Testis (tissue), 3 donors: Measurements from ENCODE around the gene LIPE. TPM values are rescaled to one million over a fixed set of nuclear protein-coding genes. Genes with fewer than 3 reads are reported as not detected.

Experiments used
- DNase-seq: peaks from one replicate; pipeline ENCODE4 v3.0.0-alpha.2; 2019
- H3K27ac ChIP-seq, 2 donors: fragments of 200-600 bp; sonication (generic); one replicate each; pipeline ENCODE4 v1.5.1; 2019
- H3K27me3 ChIP-seq: fragments of 200-600 bp; sonication (generic); one replicate; pipeline ENCODE4 v1.5.1; 2019
- H3K36me3 ChIP-seq: fragments of 200-600 bp; sonication (generic); one replicate; pipeline ENCODE4 v1.5.1; 2017; ENCODE audit warnings: low read depth; ENCODE audit errors: missing control alignments
- H3K4me1 ChIP-seq: fragments of 200-600 bp; sonication (generic); one replicate; pipeline ENCODE4 v1.5.1; 2019
- H3K4me3 ChIP-seq, 2 donors: fragments of 200-600 bp; sonication (generic); one replicate each; pipeline ENCODE4 v1.5.1; 2017 to 2019
- H3K9me3 ChIP-seq: fragments of 200-600 bp; sonication (generic); one replicate; pipeline ENCODE4 v1.5.1; 2017
- POLR2A ChIP-seq: fragments of 450-650 bp; IDR thresholded peaks from one replicate; pipeline ENCODE4 v1.6.1; 2017; ENCODE audit warnings: antibody characterized with exemption, mild to moderate bottlenecking, moderate library complexity
- WGBS, 2 donors: methylation state at CpG; one replicate each; pipeline ENCODE4 v1.1.5; 2018; 5-methylcytosine and 5-hydroxymethylcytosine counted together
- intact Hi-C: fragments of 100-400 bp; cut with DNase I; formaldehyde crosslinking; loops from one replicate; pipeline ENCODE4 v1.15.1; 2023; ENCODE audit warnings: low total_unique reads
- polyA plus RNA-seq: library from polyadenylated mRNA; stranded (reverse); fragments of 350-450 nt; fragmentation: Illumina TruSeq; extraction: RNeasy Lipid Tissue Mini Kit (QIAGEN cat#74804); gene quantifications from one replicate; pipeline ENCODE4 v1.2.3, GENCODE V29; 2014; ENCODE audit warnings: low read depth, low replicate concordance; ENCODE audit not compliant: insufficient read depth
- total RNA-seq, 2 donors: library from RNA; depleted of rRNA; stranded (reverse); fragments of >200 nt; gene quantifications; one replicate each; pipeline ENCODE4 v1.2.3, GENCODE V29; 2016
- TF ChIP-seq, protein P1 (sequence below), 3 experiments: fragments of 450-650 bp in 2 of 3; fragments of 200-600 bp in 1 of 3; sonication (generic) in 1 of 3; IDR thresholded peaks; one replicate each; pipeline ENCODE4 v1.5.1; 2016 to 2019; ENCODE audit warnings: antibody characterized with exemption in 3 of 3, mild to moderate bottlenecking in 2 of 3, moderate library complexity in 1 of 3

Gene LIPE
- total and polyA plus RNA-seq, 3 donors from 2014 or later, result 49.2 to 131 (median 73.5) TPM

DNA sequence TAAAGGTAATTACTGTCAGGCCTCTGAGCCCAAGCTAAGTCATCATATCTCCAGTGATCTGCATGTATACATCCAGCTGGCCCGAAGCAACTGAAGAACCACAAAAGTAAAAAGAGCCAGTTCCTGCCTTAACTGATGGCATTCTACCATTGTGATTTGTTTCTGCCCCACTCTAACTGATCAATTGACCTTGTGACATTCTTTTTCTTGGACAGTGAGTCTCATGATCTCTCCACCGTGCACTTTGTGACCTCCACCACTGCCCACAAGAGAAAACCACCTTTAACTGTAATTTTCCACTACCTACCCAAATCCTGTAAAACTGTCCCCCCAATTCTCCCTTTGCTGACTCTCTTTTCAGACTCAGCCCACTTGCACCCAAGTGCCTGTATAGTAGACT, 32.7 kb upstream of the LIPE start:
- DNase-seq, result no peak
- H3K27ac ChIP-seq, result peak overlapping the region; percentile 55 to 74
- TF ChIP-seq, protein P1, sequence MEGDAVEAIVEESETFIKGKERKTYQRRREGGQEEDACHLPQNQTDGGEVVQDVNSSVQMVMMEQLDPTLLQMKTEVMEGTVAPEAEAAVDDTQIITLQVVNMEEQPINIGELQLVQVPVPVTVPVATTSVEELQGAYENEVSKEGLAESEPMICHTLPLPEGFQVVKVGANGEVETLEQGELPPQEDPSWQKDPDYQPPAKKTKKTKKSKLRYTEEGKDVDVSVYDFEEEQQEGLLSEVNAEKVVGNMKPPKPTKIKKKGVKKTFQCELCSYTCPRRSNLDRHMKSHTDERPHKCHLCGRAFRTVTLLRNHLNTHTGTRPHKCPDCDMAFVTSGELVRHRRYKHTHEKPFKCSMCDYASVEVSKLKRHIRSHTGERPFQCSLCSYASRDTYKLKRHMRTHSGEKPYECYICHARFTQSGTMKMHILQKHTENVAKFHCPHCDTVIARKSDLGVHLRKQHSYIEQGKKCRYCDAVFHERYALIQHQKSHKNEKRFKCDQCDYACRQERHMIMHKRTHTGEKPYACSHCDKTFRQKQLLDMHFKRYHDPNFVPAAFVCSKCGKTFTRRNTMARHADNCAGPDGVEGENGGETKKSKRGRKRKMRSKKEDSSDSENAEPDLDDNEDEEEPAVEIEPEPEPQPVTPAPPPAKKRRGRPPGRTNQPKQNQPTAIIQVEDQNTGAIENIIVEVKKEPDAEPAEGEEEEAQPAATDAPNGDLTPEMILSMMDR (IDR thresholded peaks at IDR 0.05), result no peak
- TF ChIP-seq POLR2A, result no peak
- 59 to 68% methylated on average over 2 of the region's 2 CpGs for WGBS, 2 donors
- intact Hi-C loops, result no loop called here
- H3K4me3 ChIP-seq, result no peak overlapping the region
- no peaks in the 10 kb centered on the region for H3K9me3 ChIP-seq
- peaks cover 17% of the 10 kb centered on the region for H3K4me1 ChIP-seq
- no peaks in the 10 kb centered on the region for H3K27me3 ChIP-seq
- H3K36me3 ChIP-seq, result no peaks in the 10 kb centered on the region

DNA sequence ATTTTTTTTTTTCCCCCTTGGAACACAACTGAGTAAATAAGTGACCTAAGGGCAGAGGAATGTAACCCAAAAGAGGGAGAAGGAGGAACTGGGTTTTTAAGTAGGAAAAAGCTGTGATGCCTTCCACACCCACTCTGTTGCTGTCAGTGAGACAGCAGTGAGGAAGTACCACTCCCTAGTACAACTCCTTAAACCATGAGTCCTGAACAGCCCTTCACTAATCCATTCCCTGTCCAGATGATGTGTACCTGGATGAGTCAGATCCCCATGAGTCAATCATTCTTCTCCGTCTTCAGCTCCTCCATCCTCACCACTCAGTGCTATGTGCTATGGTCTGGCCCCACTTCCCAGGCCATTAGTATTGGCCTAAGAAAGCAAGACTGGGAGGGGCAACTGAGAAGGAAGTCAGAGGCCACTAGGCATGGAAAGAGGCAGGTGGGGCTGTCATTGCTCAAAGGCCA, 28.5 kb upstream of the LIPE start:
- TF ChIP-seq, protein P1 (IDR thresholded peaks at IDR 0.05), result no peak
- TF ChIP-seq POLR2A, result no peak
- intact Hi-C loops, result no loop called here
- 86 to 92% methylated on average over 1 of the region's 1 CpG for WGBS, 2 donors

DNA sequence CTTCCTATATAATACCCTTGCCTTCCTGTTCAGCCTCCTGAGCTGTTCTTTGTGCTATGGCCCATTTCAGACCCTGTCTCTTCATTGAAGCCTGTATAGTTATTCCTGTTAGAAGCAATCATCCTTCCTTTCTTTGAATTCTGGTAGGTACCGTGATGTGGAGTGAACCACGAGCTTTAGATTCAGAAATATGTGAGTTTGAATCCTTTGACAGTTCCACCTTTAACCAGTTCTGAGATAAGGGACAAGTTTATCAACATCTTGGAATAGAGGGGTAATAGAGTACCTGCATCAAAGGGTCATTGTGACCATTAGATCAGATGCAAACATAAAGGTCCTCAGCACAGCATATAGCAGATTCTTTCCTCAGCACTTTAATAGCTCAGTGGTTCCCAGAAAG, 27.9 kb upstream of the LIPE start:
- Histone ChIP-seq H3K27me3 (no peaks in the 10 kb centered on the region), H3K9me3 (no peaks in the 10 kb centered on the region), H3K27ac (no peak overlapping the region), H3K4me1 (peaks cover 5% of the 10 kb centered on the region), H3K4me3 (no peak overlapping the region), H3K36me3 (no peaks in the 10 kb centered on the region)
- intact Hi-C loops, result no loop called here
- 78 to 86% methylated on average over 2 of the region's 2 CpGs for WGBS, 2 donors
- DNase-seq, result no peak
- TF ChIP-seq POLR2A, result no peak
- TF ChIP-seq, protein P1 (IDR thresholded peaks at IDR 0.05), result no peak

More for the DNA sequence above, 28.5 kb upstream of the LIPE start:
- Histone ChIP-seq H3K4me3 (no peak overlapping the region), H3K27ac (no peak overlapping the region), H3K36me3 (no peaks in the 10 kb centered on the region), H3K9me3 (no peaks in the 10 kb centered on the region), H3K27me3 (no peaks in the 10 kb centered on the region), H3K4me1 (peaks cover 2% of the 10 kb centered on the region)
- DNase-seq, result no peak

DNA sequence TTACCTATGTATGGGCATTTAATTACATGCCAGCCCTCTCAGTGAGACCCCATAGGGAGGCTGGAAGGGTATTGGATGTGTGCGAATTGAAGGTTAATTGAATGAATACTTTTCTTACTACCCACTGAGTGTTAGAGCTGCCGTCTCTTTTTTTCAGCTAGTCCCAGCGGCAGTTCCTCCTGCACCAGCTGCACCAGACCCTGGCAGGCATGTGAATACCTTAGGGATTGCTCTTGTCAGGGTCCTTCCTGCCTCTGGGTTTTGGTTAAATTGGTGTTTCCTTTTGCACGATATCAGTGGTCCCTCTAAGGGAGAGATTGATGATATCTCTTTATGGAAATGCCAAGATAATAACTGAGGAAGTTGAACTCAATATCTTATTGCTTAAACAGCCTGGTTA, 25.4 kb upstream of the LIPE start:
- no peaks in the 10 kb centered on the region for H3K36me3 ChIP-seq
- WGBS, 2 donors, result 71 to 73% methylated on average over 4 of the region's 4 CpGs
- intact Hi-C loops, result no loop called here

More for the DNA sequence above, 25.4 kb upstream of the LIPE start:
- no peak overlapping the region for H3K4me3 ChIP-seq
- no peaks in the 10 kb centered on the region for H3K9me3 ChIP-seq
- peaks cover 6% of the 10 kb centered on the region for H3K4me1 ChIP-seq
- no peaks in the 10 kb centered on the region for H3K27me3 ChIP-seq
- no peak for DNase-seq
- no peak for TF ChIP-seq POLR2A
- TF ChIP-seq, protein P1 (IDR thresholded peaks at IDR 0.05), result no peak
- H3K27ac ChIP-seq, result no peak overlapping the region
